Measurements from ENCODE around the gene SEMA6B. TPM values are rescaled to one million over a fixed set of nuclear protein-coding genes. Genes with fewer than 3 reads are reported as not detected.

SEMA6B gene
- total and polyA plus RNA-seq, 2 experiments from 2014 or later: 0.50 to 3.2 TPM

- no peaks in the 10 kb centered on the region for H3K36me3 ChIP-seq (replicated peaks; ENCODE audit: insufficient read depth, low read depth)
- H4K20me1 ChIP-seq (ENCODE audit: insufficient read depth, poor library complexity, severe bottlenecking): no peaks in the 10 kb centered on the region
- H3K27ac ChIP-seq: no peak overlapping the region
- H3K4me3 ChIP-seq: no peak overlapping the region
- DNase-seq (ENCODE audit: low spot score): no peak
- no peak overlapping the region for H3K4me2 ChIP-seq
- H3K27me3 ChIP-seq: no peaks in the 10 kb centered on the region
- no peaks in the 10 kb centered on the region for H3K79me2 ChIP-seq
- no peaks in the 10 kb centered on the region for H3K9me2 ChIP-seq (replicated peaks; ENCODE audit: insufficient read depth)
- no peaks in the 10 kb centered on the region for H3K9me3 ChIP-seq (ENCODE audit: low read depth)
- H3K4me1 ChIP-seq (ENCODE audit: insufficient read depth): no peaks in the 10 kb centered on the region
- TF ChIP-seq, protein P1, sequence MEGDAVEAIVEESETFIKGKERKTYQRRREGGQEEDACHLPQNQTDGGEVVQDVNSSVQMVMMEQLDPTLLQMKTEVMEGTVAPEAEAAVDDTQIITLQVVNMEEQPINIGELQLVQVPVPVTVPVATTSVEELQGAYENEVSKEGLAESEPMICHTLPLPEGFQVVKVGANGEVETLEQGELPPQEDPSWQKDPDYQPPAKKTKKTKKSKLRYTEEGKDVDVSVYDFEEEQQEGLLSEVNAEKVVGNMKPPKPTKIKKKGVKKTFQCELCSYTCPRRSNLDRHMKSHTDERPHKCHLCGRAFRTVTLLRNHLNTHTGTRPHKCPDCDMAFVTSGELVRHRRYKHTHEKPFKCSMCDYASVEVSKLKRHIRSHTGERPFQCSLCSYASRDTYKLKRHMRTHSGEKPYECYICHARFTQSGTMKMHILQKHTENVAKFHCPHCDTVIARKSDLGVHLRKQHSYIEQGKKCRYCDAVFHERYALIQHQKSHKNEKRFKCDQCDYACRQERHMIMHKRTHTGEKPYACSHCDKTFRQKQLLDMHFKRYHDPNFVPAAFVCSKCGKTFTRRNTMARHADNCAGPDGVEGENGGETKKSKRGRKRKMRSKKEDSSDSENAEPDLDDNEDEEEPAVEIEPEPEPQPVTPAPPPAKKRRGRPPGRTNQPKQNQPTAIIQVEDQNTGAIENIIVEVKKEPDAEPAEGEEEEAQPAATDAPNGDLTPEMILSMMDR (IDR thresholded peaks at IDR 0.05; ENCODE audit: poor library complexity): no peak
- TF ChIP-seq EZH2phosphoT487 (IDR thresholded peaks at IDR 0.05; ENCODE audit: low read depth, severe bottlenecking, unreplicated experiment) (no peak), EZH2 (IDR thresholded peaks at IDR 0.05; ENCODE audit: borderline replicate concordance) (no peak)
- H2AFZ ChIP-seq: no peak overlapping the region
Observed at GRCh38 chr19:4553092-4553695, 6.3 kb downstream of the SEMA6B start.

DNA sequence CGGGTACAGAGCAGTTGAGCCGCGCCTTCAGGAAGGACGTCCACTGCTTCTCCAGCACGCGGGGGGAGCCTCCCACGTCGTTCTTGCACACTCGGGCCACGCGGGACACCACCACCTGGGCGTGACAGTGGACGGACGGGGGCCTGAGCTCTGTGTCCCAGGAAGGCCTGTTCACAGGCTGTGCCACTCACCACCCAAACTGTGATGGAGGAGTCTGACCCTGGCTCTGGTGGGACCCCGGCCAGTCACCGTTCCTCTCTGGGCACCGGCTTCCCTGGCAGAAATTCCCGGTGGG, 7.0 kb downstream of the SEMA6B start:
- H3K4me2 ChIP-seq: no peak overlapping the region
- H3K4me1 ChIP-seq (ENCODE audit: insufficient read depth): no peaks in the 10 kb centered on the region
- H3K79me2 ChIP-seq: no peaks in the 10 kb centered on the region
- H3K27me3 ChIP-seq: no peaks in the 10 kb centered on the region
- no peak for DNase-seq (ENCODE audit: low spot score)
- H3K36me3 ChIP-seq (replicated peaks; ENCODE audit: insufficient read depth, low read depth): no peaks in the 10 kb centered on the region
- no peak overlapping the region for H3K4me3 ChIP-seq
- no peak overlapping the region for H2AFZ ChIP-seq
- H3K27ac ChIP-seq: no peak overlapping the region
- H3K9me3 ChIP-seq (ENCODE audit: low read depth): no peaks in the 10 kb centered on the region
- 98% methylated on average over 16 of the region's 18 CpGs for WGBS (ENCODE audit: low lambda C conversion rate, missing lambda C conversion rate)
- no peaks in the 10 kb centered on the region for H3K9me2 ChIP-seq (replicated peaks; ENCODE audit: insufficient read depth)
- H4K20me1 ChIP-seq (ENCODE audit: insufficient read depth, poor library complexity, severe bottlenecking): no peaks in the 10 kb centered on the region
- no peak for TF ChIP-seq EZH2 (IDR thresholded peaks at IDR 0.05; ENCODE audit: borderline replicate concordance)
- no peak for TF ChIP-seq EZH2phosphoT487 (IDR thresholded peaks at IDR 0.05; ENCODE audit: low read depth, severe bottlenecking, unreplicated experiment)
- TF ChIP-seq, protein P1 (IDR thresholded peaks at IDR 0.05; ENCODE audit: poor library complexity): no peak

- Histone ChIP-seq H3K4me3 (no peak overlapping the region), H3K9me3 (ENCODE audit: low read depth) (no peaks in the 10 kb centered on the region), H3K4me2 (no peak overlapping the region), H4K20me1 (ENCODE audit: insufficient read depth, poor library complexity, severe bottlenecking) (no peaks in the 10 kb centered on the region), H3K4me1 (ENCODE audit: insufficient read depth) (no peaks in the 10 kb centered on the region), H3K9me2 (replicated peaks; ENCODE audit: insufficient read depth) (no peaks in the 10 kb centered on the region), H2AFZ (no peak overlapping the region), H3K36me3 (replicated peaks; ENCODE audit: insufficient read depth, low read depth) (no peaks in the 10 kb centered on the region), H3K27me3 (no peaks in the 10 kb centered on the region), H3K79me2 (no peaks in the 10 kb centered on the region), H3K27ac (no peak overlapping the region)
- TF ChIP-seq EZH2phosphoT487 (IDR thresholded peaks at IDR 0.05; ENCODE audit: low read depth, severe bottlenecking, unreplicated experiment) (no peak), EZH2 (IDR thresholded peaks at IDR 0.05; ENCODE audit: borderline replicate concordance) (no peak)
- TF ChIP-seq, protein P1 (IDR thresholded peaks at IDR 0.05; ENCODE audit: poor library complexity): no peak
- DNase-seq (ENCODE audit: low spot score): no peak
- WGBS (ENCODE audit: low lambda C conversion rate, missing lambda C conversion rate): 89% methylated on average over 26 of the region's 26 CpGs
Observed at GRCh38 chr19:4550479-4551050, 8.9 kb downstream of the SEMA6B start.

Data from hepatocyte (in vitro differentiated cells).